Measurements from ENCODE around the gene TIFAB. TPM values are rescaled to one million over a fixed set of nuclear protein-coding genes. Genes with fewer than 3 reads are reported as not detected.

TIFAB gene
- total RNA-seq, 1 experiment from 2014 or later, result not detected

DNA sequence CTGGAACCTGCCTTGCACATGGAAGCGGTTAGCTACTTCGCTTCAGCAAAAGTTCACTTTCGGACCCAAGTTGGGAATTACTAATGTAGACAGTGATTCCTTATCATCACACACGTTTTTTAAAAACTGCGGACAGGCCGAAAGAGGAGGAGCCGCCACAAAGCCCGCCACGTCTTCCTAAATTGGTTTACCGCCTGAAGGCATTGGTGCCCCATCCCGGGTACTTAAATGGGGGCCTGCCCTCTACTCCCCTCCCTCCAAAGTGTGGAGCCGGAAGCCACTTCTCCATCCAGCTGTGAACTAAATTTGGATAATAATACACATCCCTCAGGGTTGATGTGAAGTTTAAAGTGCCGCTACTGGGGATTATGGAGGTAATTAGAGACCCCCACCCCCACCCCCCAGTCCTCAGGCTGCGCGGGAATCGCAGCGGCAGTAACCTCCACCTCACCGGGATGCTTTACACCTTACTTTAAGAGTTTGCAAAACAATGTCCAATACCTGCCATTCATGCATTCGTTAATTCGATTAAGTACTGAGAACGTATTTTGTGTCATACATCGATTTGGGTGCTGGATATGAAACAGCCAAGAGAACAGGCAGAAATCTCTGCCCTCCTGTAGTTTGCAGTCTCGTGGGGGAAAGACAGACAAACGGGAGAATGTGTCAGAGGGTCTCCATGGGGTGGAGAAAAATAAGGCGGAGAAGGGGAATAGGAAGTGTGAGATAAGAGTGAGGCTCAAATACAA lies 52.2 kb downstream of the TIFAB start:
- no peak for TF ChIP-seq SRF (IDR thresholded peaks at IDR 0.05; ENCODE audit: low read depth)
- peaks cover 8% of the 10 kb centered on the region; the same call in 1 of the 2 replicates for H4K20me1 ChIP-seq (ENCODE audit: insufficient read depth)
- no peaks in the 10 kb centered on the region for H3K9me3 ChIP-seq (ENCODE audit: control insufficient read depth in 1 of 2, insufficient read depth in 1 of 2, low read depth in 1 of 2, low read length in 2 of 2)
- no peak overlapping the region for H2AFZ ChIP-seq (ENCODE audit: low read depth, low read length, poor library complexity, severe bottlenecking)
- ATAC-seq (no peak), DNase-seq (ENCODE audit: low read depth, low spot score) (no peak)
- H3K4me2 ChIP-seq (ENCODE audit: low read length), result peak overlapping the region; percentile 82
- no peaks in the 10 kb centered on the region for H3K27me3 ChIP-seq (ENCODE audit: insufficient read depth, low read length)
- POLR2A ChIA-PET, result no interaction called here
- CTCF ChIA-PET, result interaction anchor here (0.7 kb wide), 1 partner anchor 12 kb away, joined by 3 read pairs; no protein-coding TSS in a partner anchor
- intact Hi-C loops (cut with micrococcal nuclease), result no loop called here
- H3K79me2 ChIP-seq (ENCODE audit: insufficient read depth, low read length), result peaks cover 39% of the 10 kb centered on the region
- peak overlapping the region; percentile 84 to 89 for H3K4me3 ChIP-seq (replicated peaks in 1 of 2; ENCODE audit: low read depth in 1 of 2, low read length in 2 of 2)
- RAD21 ChIA-PET (ENCODE audit: low non-redundant PET in 1 of 2, low total read pairs in 2 of 2, uncharacterized antibody in 2 of 2, unreplicated experiment in 2 of 2), result no interaction called here
- H3K9ac ChIP-seq (ENCODE audit: low read length), result peak overlapping the region; percentile 98
- H3K4me1 ChIP-seq (ENCODE audit: control insufficient read depth in 1 of 2, insufficient read depth in 2 of 2, low read length in 2 of 2), result peaks cover 12 to 25% of the 10 kb centered on the region in 2 experiments
- H3K36me3 ChIP-seq (ENCODE audit: control insufficient read depth in 1 of 2, insufficient read depth in 2 of 2, low read length in 2 of 2), result no peaks in the 10 kb centered on the region
- H3K27ac ChIP-seq (ENCODE audit: low read depth, low read length), result peak overlapping the region; percentile 79
- H3K9me2 ChIP-seq (ENCODE audit: insufficient read depth), result no peaks in the 10 kb centered on the region
- BruUV-seq (replicated peaks), result TSS peak; percentile 73

DNA sequence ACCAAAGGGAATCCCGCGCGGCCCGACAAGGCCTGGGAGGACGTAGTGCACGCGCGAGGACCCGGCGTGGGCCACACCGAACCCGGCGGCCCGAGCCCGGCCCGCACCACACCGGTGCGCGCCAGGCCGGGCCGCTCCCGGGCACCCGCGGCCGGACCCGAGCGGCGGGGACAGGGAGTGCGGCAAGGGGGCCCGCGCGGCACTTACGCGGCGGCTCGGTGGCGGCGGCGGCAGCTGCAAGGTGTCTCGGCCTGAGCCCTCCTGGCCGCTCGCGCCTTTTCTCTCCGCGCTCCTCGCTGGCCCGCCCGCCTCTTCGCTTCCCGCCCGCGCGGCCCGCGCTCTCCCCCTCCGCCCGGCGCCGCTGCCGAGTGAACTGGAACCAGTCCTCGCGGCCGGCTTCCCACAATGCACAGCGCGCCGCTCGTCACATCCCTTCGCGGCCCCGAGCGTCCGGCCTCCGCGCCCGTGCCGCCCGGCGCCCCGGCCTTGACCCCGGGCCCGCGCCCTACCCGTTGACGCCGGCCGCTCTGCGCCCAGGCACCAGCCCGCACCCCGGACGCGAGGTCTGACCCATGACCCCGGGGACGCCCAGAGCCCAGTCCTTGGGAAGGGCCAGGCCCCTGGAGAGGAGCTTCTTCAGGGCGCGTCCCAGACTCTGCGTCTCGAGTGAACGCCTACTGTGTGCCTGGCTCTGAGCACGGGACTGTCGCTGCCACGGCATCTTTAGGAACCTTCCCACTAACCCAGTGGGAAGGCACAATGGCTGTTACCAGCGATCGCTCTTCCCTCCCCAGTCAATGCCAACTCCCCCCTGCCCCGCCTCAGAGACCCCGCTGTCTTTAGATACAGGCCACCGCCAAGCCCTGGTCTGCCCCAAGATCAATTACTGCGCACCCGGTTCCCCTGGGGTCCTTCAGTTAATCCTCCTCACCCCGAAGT lies 53.0 kb downstream of the TIFAB start, which contains the start of gene MACROH2A1:
Gene MACROH2A1 (minus strand): TSS at position 377 of the 939 bp plus-strand sequence. CDS start 10,138 bp downstream, outside the sequence.
- Histone ChIP-seq H2AFZ (ENCODE audit: low read depth, low read length, poor library complexity, severe bottlenecking) (no peak within 1 kb of the TSS), H3K79me2 (ENCODE audit: insufficient read depth, low read length) (peaks cover 47% of the 10 kb centered on the region), H3K9ac (ENCODE audit: low read length) (peak within 1 kb of the TSS; percentile 98), H4K20me1 (ENCODE audit: insufficient read depth) (peaks cover 15% of the 10 kb centered on the region; the same call in 1 of the 2 replicates), H3K4me2 (ENCODE audit: low read length) (peak within 1 kb of the TSS; percentile 82), H3K4me1 (ENCODE audit: control insufficient read depth in 1 of 2, insufficient read depth in 2 of 2, low read length in 2 of 2) (peaks cover 12 to 25% of the 10 kb centered on the region in 2 experiments), H3K36me3 (ENCODE audit: control insufficient read depth in 1 of 2, insufficient read depth in 2 of 2, low read length in 2 of 2) (no peaks in the 10 kb centered on the region; a peak in 1 of 4 replicates), H3K9me3 (ENCODE audit: control insufficient read depth in 1 of 2, insufficient read depth in 1 of 2, low read depth in 1 of 2, low read length in 2 of 2) (no peaks in the 10 kb centered on the region), H3K27ac (ENCODE audit: low read depth, low read length) (peak within 1 kb of the TSS; percentile 79), H3K4me3 (replicated peaks in 1 of 2; ENCODE audit: low read depth in 1 of 2, low read length in 2 of 2) (peak within 1 kb of the TSS; percentile 84 to 89), H3K27me3 (ENCODE audit: insufficient read depth, low read length) (no peaks in the 10 kb centered on the region), H3K9me2 (ENCODE audit: insufficient read depth) (no peaks in the 10 kb centered on the region)
- no TSS peak for BruUV-seq (replicated peaks)
- ChIA-PET RAD21 (ENCODE audit: low non-redundant PET in 1 of 2, low total read pairs in 2 of 2, uncharacterized antibody in 2 of 2, unreplicated experiment in 2 of 2) (no interaction called here), POLR2A (no interaction called here), CTCF (interaction anchor here (0.7 kb wide), 1 partner anchor 13 kb away, joined by 3 read pairs; no protein-coding TSS in a partner anchor)
- DNase-seq (ENCODE audit: low read depth, low spot score) (peak; percentile 38), ATAC-seq (peak; percentile 84)
- TF ChIP-seq ELF1 (IDR thresholded peaks at IDR 0.05; ENCODE audit: borderline replicate concordance, low read depth), result no peak
- TF ChIP-seq POLR2A (IDR thresholded peaks at IDR 0.05; ENCODE audit: borderline replicate concordance, extremely low read depth, insufficient read depth, insufficient read length), result peak; percentile 24
- peak; percentile 91 for TF ChIP-seq POLR2AphosphoS5 (IDR thresholded peaks at IDR 0.05; ENCODE audit: low read depth, low read length)
- peak; percentile 37 for TF ChIP-seq TCF7L2 (IDR thresholded peaks at IDR 0.05; ENCODE audit: borderline replicate concordance, extremely low read depth, insufficient read depth, insufficient read length)
- TF ChIP-seq, protein P1, sequence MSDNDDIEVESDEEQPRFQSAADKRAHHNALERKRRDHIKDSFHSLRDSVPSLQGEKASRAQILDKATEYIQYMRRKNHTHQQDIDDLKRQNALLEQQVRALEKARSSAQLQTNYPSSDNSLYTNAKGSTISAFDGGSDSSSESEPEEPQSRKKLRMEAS (IDR thresholded peaks at IDR 0.05), result peak; percentile 77
- no peak for TF ChIP-seq EZH2phosphoT487 (IDR thresholded peaks at IDR 0.05; ENCODE audit: borderline replicate concordance)
- TF ChIP-seq SIN3A (IDR thresholded peaks at IDR 0.05; ENCODE audit: low read depth), result peak; percentile 54; the same call in 1 of the 2 replicates
- no peak for TF ChIP-seq SP1 (IDR thresholded peaks at IDR 0.05; ENCODE audit: low read depth)
- no peak for TF ChIP-seq ATF3 (IDR thresholded peaks at IDR 0.05)
- TF ChIP-seq RAD21 (IDR thresholded peaks at IDR 0.05; ENCODE audit: low read depth), result no peak
- peak; percentile 98 for TF ChIP-seq ZFX (IDR thresholded peaks at IDR 0.05)
- TF ChIP-seq CBX3 (IDR thresholded peaks at IDR 0.05; ENCODE audit: low read depth), result no peak
- intact Hi-C loops (cut with micrococcal nuclease), result no loop called here

Measured in HCT116 (cell line).